ENCODE measurements around the gene TACC2.
A peak's percentile ranks its signal among the peaks of the same experiment; 100 is the strongest.

Gene TACC2

GRCh38 chr10:122126763-122127659 lies 138.0 kb downstream of the TACC2 start:
- no peak for DNase-seq

- DNase-seq, result no peak
Measured at GRCh38 chr10:122127943-122128342, 139.0 kb downstream of the TACC2 start.

GRCh38 chr10:122128357-122128756 lies 139.4 kb downstream of the TACC2 start:
- no peak for DNase-seq

- DNase-seq, result no peak
Measured at GRCh38 chr10:122130474-122131110, 141.6 kb downstream of the TACC2 start.

GRCh38 chr10:122132331-122132755 lies 143.4 kb downstream of the TACC2 start:
- DNase-seq, result no peak

- no peak for DNase-seq
Measured at GRCh38 chr10:122132882-122133565, 144.1 kb downstream of the TACC2 start.

GRCh38 chr10:122135251-122136025 lies 146.5 kb downstream of the TACC2 start:
- DNase-seq, result no peak

GRCh38 chr10:122138831-122139625 lies 150.1 kb downstream of the TACC2 start:
- DNase-seq, result no peak

- no peak for DNase-seq
Measured at GRCh38 chr10:122139627-122140170, 150.7 kb downstream of the TACC2 start.

- DNase-seq, result no peak
Measured at GRCh38 chr10:122140461-122140902, 151.5 kb downstream of the TACC2 start.

- DNase-seq, result no peak
Measured at GRCh38 chr10:122140941-122141623, 152.1 kb downstream of the TACC2 start.

- DNase-seq, result no peak
Measured at GRCh38 chr10:122141821-122142640, 153.1 kb downstream of the TACC2 start.

GRCh38 chr10:122142641-122143237 lies 153.8 kb downstream of the TACC2 start:
- DNase-seq, result peak; percentile 27

- DNase-seq, result no peak
Measured at GRCh38 chr10:122143238-122143841, 154.4 kb downstream of the TACC2 start.

GRCh38 chr10:122144199-122144598 lies 155.2 kb downstream of the TACC2 start:
- no peak for DNase-seq

- DNase-seq, result no peak
Measured at GRCh38 chr10:122145113-122145512, 156.2 kb downstream of the TACC2 start.

GRCh38 chr10:122147663-122148062 lies 158.7 kb downstream of the TACC2 start:
- no peak for DNase-seq

- DNase-seq, result no peak
Measured at GRCh38 chr10:122148876-122149560, 160.1 kb downstream of the TACC2 start.

Measured in activated CD8-positive, alpha-beta memory T cell treated with anti-CD3 and anti-CD28 coated beads, Interleukin-2, amount 50 U/mL, for 4 hours (primary cell).